A549 (cell line): ENCODE measurements around the gene CCDC106. TPM values are rescaled to one million over a fixed set of nuclear protein-coding genes. Genes with fewer than 3 reads are reported as not detected.

Experiments used
- ATAC-seq, 2 experiments: fragments of 200-7000 bp in 1 of 2; fragments of >200 bp in 1 of 2; cut with Nextera tagmentation in 1 of 2; cut with Tn5 transposase in 1 of 2; 3 replicates each; pipeline versions ENCODE4 v1.8.0 to v1.9.1; 2018 to 2020; ENCODE audit warnings: mild to moderate bottlenecking in 1 of 2, moderate library complexity in 1 of 2
- CTCF ChIA-PET: fragments of 300-600 bp; sonication (Branson Sonifier 250); formaldehyde crosslinking; extraction: SDS; loops from one replicate; lab custom pipeline; 2021; ENCODE audit warnings: antibody characterized with exemption, inconsistent platforms; lab: Yijun Ruan, JAX
- POLR2A ChIA-PET: fragments of 350-600 bp; formaldehyde crosslinking; extraction: SDS; loops from one replicate; lab custom pipeline; 2021; ENCODE audit warnings: antibody characterized with exemption, inconsistent platforms; lab: Yijun Ruan, JAX
- DNase-seq, 2 experiments: peaks; one replicate each; pipeline versions ENCODE4 v3.0.0 to v3.0.0-alpha.2; 2011 to 2016; ENCODE audit warnings: low read depth in 1 of 2, low spot score in 1 of 2
- FAIRE-seq: peaks from 2 replicates; lab custom pipeline; 2011; peaks lifted over from hg19 to GRCh38; lab: Jason Lieb, UNC
- H3K27ac ChIP-seq, 2 experiments: fragments of >200 bp; sonication (Bioruptor Twin); formaldehyde crosslinking; 3 replicates each; pipeline ENCODE4 v1.5.1; 2016 to 2017
- H3K4me1 ChIP-seq: fragments of >200 bp; sonication (Bioruptor Twin); formaldehyde crosslinking; 3 replicates; pipeline ENCODE4 v1.6.1; 2016
- H3K4me2 ChIP-seq: fragments of >200 bp; sonication (Bioruptor Twin); formaldehyde crosslinking; 3 replicates; pipeline ENCODE4 v1.6.1; 2016
- H3K4me3 ChIP-seq: fragments of >200 bp; sonication (Bioruptor Twin); formaldehyde crosslinking; 3 replicates; pipeline ENCODE4 v1.5.1; 2016
- H3K9me3 ChIP-seq: fragments of >200 bp; sonication (Bioruptor Twin); formaldehyde crosslinking; 3 replicates; pipeline ENCODE4 v1.6.1; 2016
- BHLHE40 ChIP-seq: IDR thresholded peaks from 2 replicates; pipeline ENCODE4 v1.6.1; 2012; ENCODE audit warnings: low read depth, low read length, inconsistent platforms
- CBX2 ChIP-seq: fragments of 200-600 bp; sonication (generic); IDR thresholded peaks from 2 replicates; pipeline ENCODE4 v1.6.1; 2016; ENCODE audit warnings: low read depth, mild to moderate bottlenecking, borderline replicate concordance
- CBX8 ChIP-seq: fragments of 200-600 bp; sonication (generic); IDR thresholded peaks from 2 replicates; pipeline ENCODE4 v1.6.1; 2016
- EHF ChIP-seq: fragments of 250-450 bp; sonication (Bioruptor Pico); IDR thresholded peaks from 2 replicates; pipeline ENCODE4 v1.5.0; 2020; ENCODE audit warnings: mild to moderate bottlenecking
- FOSB ChIP-seq: fragments of 250-450 bp; sonication (Bioruptor Pico); IDR thresholded peaks from 2 replicates; pipeline ENCODE4 v1.5.0; 2020; ENCODE audit warnings: mild to moderate bottlenecking, moderate library complexity
- FOXS1 ChIP-seq: fragments of 250-450 bp; sonication (Bioruptor Pico); IDR thresholded peaks from 2 replicates; pipeline ENCODE4 v1.5.0; 2020; ENCODE audit warnings: mild to moderate bottlenecking, moderate library complexity
- GATA3 ChIP-seq: IDR thresholded peaks from 2 replicates; pipeline ENCODE4 v1.6.1; 2012; ENCODE audit warnings: borderline replicate concordance
- HEYL ChIP-seq: fragments of 250-450 bp; sonication (Bioruptor Pico); IDR thresholded peaks from 2 replicates; pipeline ENCODE4 v1.8.0; 2021; ENCODE audit warnings: mild to moderate bottlenecking, moderate library complexity
- HMGXB4 ChIP-seq: fragments of 250-450 bp; sonication (Bioruptor Pico); IDR thresholded peaks from 2 replicates; pipeline ENCODE4 v1.5.0; 2021; ENCODE audit warnings: mild to moderate bottlenecking, moderate library complexity, borderline replicate concordance
- HOXA7 ChIP-seq: fragments of 250-450 bp; sonication (Bioruptor Pico); IDR thresholded peaks from 2 replicates; pipeline ENCODE4 v1.5.0; 2020; ENCODE audit warnings: mild to moderate bottlenecking, moderate library complexity
- HOXB13 ChIP-seq: fragments of 250-450 bp; sonication (Bioruptor Pico); IDR thresholded peaks from 2 replicates; pipeline ENCODE4 v1.5.0; 2020; ENCODE audit warnings: low read depth, mild to moderate bottlenecking, moderate library complexity
- HOXB5 ChIP-seq: fragments of 250-450 bp; sonication (Bioruptor Pico); IDR thresholded peaks from 2 replicates; pipeline ENCODE4 v1.5.0; 2020; ENCODE audit warnings: mild to moderate bottlenecking, moderate library complexity
- JUN ChIP-seq, 2 experiments: fragments of >200 bp; sonication (Bioruptor Twin); formaldehyde crosslinking; IDR thresholded peaks; 2 replicates in 1 of 2; 3 replicates in 1 of 2; pipeline ENCODE4 v1.6.1; 2016 to 2017
- JUNB ChIP-seq: fragments of >200 bp; sonication (Bioruptor Twin); formaldehyde crosslinking; IDR thresholded peaks from 2 replicates; pipeline ENCODE4 v1.6.1; 2016
- KDM1A ChIP-seq: fragments of 200-600 bp; sonication (generic); IDR thresholded peaks from 2 replicates; pipeline ENCODE4 v1.6.1; 2016; ENCODE audit warnings: low read depth, mild to moderate bottlenecking
- MYC ChIP-seq: IDR thresholded peaks from 2 replicates; pipeline ENCODE4 v1.6.1; 2012; ENCODE audit warnings: mild to moderate bottlenecking, inconsistent platforms, low read length, improper control_type of control experiment, borderline replicate concordance
- POLR2A ChIP-seq: IDR thresholded peaks from 2 replicates; pipeline ENCODE4 v1.6.1; 2012; ENCODE audit warnings: mild to moderate bottlenecking, low read length
- POLR2AphosphoS2 ChIP-seq: conservative IDR thresholded peaks from 2 replicates; pipeline ENCODE4 v1.6.1; 2012; ENCODE audit warnings: low read length, improper control_type of control experiment, inconsistent platforms
- RAD21 ChIP-seq, 2 experiments: fragments of >200 bp in 1 of 2; sonication (Bioruptor Twin) in 1 of 2; formaldehyde crosslinking in 1 of 2; IDR thresholded peaks in 1 of 2; conservative IDR thresholded peaks in 1 of 2; 2 replicates in 1 of 2; 3 replicates in 1 of 2; pipeline ENCODE4 v1.6.1; 2012 to 2018; ENCODE audit warnings: inconsistent platforms in 1 of 2
- RARB ChIP-seq: fragments of 250-450 bp; sonication (Bioruptor Pico); IDR thresholded peaks from 2 replicates; pipeline ENCODE4 v1.8.0; 2021; ENCODE audit warnings: mild to moderate bottlenecking, moderate library complexity
- RCOR1 ChIP-seq: fragments of 150-350 bp; IDR thresholded peaks from 2 replicates; pipeline ENCODE4 v1.6.1; 2014; ENCODE audit warnings: antibody characterized with exemption, low read length, low read depth
- RFX5 ChIP-seq: fragments of 450-650 bp; IDR thresholded peaks from 2 replicates; pipeline ENCODE4 v1.7.1; 2014; ENCODE audit warnings: antibody characterized with exemption, mild to moderate bottlenecking, moderate library complexity
- TP53 ChIP-seq: fragments of 250-450 bp; sonication (Bioruptor Pico); IDR thresholded peaks from 2 replicates; pipeline ENCODE4 v1.5.0; 2021; ENCODE audit warnings: mild to moderate bottlenecking, moderate library complexity
- ZFP36 ChIP-seq: fragments of 450-650 bp; IDR thresholded peaks from 2 replicates; pipeline ENCODE4 v1.6.1; 2014; ENCODE audit warnings: borderline replicate concordance; ENCODE audit not compliant: partially characterized antibody
- WGBS: methylation state at CpG from one replicate; pipeline ENCODE4 v1.1.6; 2017; ENCODE audit errors: missing lambda C conversion rate; 5-methylcytosine and 5-hydroxymethylcytosine counted together
- polyA plus RNA-seq, 4 experiments: library from polyadenylated mRNA; depleted of rRNA in 3 of 4; stranded (reverse); fragments of >200 nt; fragmentation: RNase III in 1 of 4; extraction: RNeasy Plus Mini Kit Qiagen cat#74134 plus additional on column Dnase treatment in 1 of 4; gene quantifications; 2 replicates in 3 of 4; 3 replicates in 1 of 4; pipeline ENCODE4 v1.2.3, GENCODE V29; 2011 to 2017
- TF ChIP-seq, protein P1 (sequence below): fragments of 450-650 bp; IDR thresholded peaks from 2 replicates; pipeline ENCODE4 v1.6.1; 2014; ENCODE audit warnings: antibody characterized with exemption

CCDC106 gene
- polyA plus RNA-seq, 2 of the 4 experiments (the other 2 are of a cell fraction): 5.2 to 17.6 TPM

- POLR2A ChIA-PET: no interaction called here
- 94% methylated on average over 17 of the region's 31 CpGs for whole genome bisulfite sequencing
- Histone ChIP-seq H3K27ac (no peak overlapping the region), H3K9me3 (no peaks in the 10 kb centered on the region), H3K4me2 (no peak overlapping the region), H3K4me1 (no peaks in the 10 kb centered on the region), H3K4me3 (no peak overlapping the region)
- TF ChIP-seq HOXB5: no peak
- no peak for TF ChIP-seq HEYL (CRISPR knock-in tag)
- TF ChIP-seq FOSB (CRISPR knock-in tag): no peak
- TF ChIP-seq MYC: no peak
- TF ChIP-seq POLR2AphosphoS2: no peak
- no peak for TF ChIP-seq HOXB13 (CRISPR knock-in tag)
- TF ChIP-seq FOXS1 (CRISPR knock-in tag): no peak
- TF ChIP-seq GATA3: no peak
- no peak for TF ChIP-seq JUN (IDR thresholded peaks at IDR 0.05)
- TF ChIP-seq CBX2: no peak
- no peak for TF ChIP-seq RFX5
- TF ChIP-seq CBX8: no peak
- no peak for TF ChIP-seq RARB (CRISPR knock-in tag)
- no peak for FAIRE-seq
- DNase-seq: no peak
- no peak for ATAC-seq
- CTCF ChIA-PET: no interaction called here
These were observed 43.8 kb downstream of the CCDC106 start for GRCh38 chr19:55691561-55692481.

- H3K4me3 ChIP-seq: no peak overlapping the region
- FAIRE-seq: no peak
- ChIA-PET CTCF (no interaction called here), POLR2A (no interaction called here)
- ATAC-seq: no peak
- no peak for DNase-seq
- no peaks in the 10 kb centered on the region for H3K4me1 ChIP-seq
- 95% methylated on average over 18 of the region's 19 CpGs for WGBS
- no peak overlapping the region for H3K4me2 ChIP-seq
- no peaks in the 10 kb centered on the region for H3K9me3 ChIP-seq
- TF ChIP-seq BHLHE40: no peak
- no peak overlapping the region for H3K27ac ChIP-seq
These were observed 44.7 kb downstream of the CCDC106 start for GRCh38 chr19:55692681-55693081.

GRCh38 chr19:55693336-55693974 lies 45.4 kb downstream of the CCDC106 start:
- Histone ChIP-seq H3K27ac (no peak overlapping the region), H3K4me3 (no peak overlapping the region), H3K9me3 (no peaks in the 10 kb centered on the region), H3K4me2 (no peak overlapping the region), H3K4me1 (no peaks in the 10 kb centered on the region)
- TF ChIP-seq ZFP36: no peak
- no peak for TF ChIP-seq TP53 (CRISPR knock-in tag)
- TF ChIP-seq, protein P1, sequence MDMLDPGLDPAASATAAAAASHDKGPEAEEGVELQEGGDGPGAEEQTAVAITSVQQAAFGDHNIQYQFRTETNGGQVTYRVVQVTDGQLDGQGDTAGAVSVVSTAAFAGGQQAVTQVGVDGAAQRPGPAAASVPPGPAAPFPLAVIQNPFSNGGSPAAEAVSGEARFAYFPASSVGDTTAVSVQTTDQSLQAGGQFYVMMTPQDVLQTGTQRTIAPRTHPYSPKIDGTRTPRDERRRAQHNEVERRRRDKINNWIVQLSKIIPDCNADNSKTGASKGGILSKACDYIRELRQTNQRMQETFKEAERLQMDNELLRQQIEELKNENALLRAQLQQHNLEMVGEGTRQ: no peak
- TF ChIP-seq RAD21 (conservative IDR thresholded peaks at IDR 0.05 in 1 of 2, IDR thresholded peaks at IDR 0.05 in 1 of 2): no peak
- TF ChIP-seq POLR2A: no peak
- no peak for TF ChIP-seq EHF (CRISPR knock-in tag)
- no peak for TF ChIP-seq BHLHE40
- TF ChIP-seq HMGXB4 (CRISPR knock-in tag): no peak
- TF ChIP-seq POLR2AphosphoS2: no peak
- TF ChIP-seq JUNB: no peak
- TF ChIP-seq HOXB13 (CRISPR knock-in tag): no peak
- TF ChIP-seq KDM1A: no peak
- TF ChIP-seq HOXA7 (CRISPR knock-in tag): no peak
- no peak for TF ChIP-seq JUN (IDR thresholded peaks at IDR 0.05)
- TF ChIP-seq RCOR1: no peak
- no peak for DNase-seq
- FAIRE-seq: no peak
- ChIA-PET POLR2A (interaction anchor here (0.6 kb wide), 1 partner anchor 22 kb away, joined by 5 read pairs; no protein-coding TSS in a partner anchor), CTCF (interaction anchor here (1.0 kb wide), 1 partner anchor 12 kb away, joined by 3 read pairs; no protein-coding TSS in a partner anchor)
- ATAC-seq: no peak
- 97% methylated on average over 20 of the region's 20 CpGs for WGBS
